Uterus (tissue), 4 donors: Measurements from ENCODE around the gene SDSL. TPM values are rescaled to one million over a fixed set of nuclear protein-coding genes. Genes with fewer than 3 reads are reported as not detected.

ENCODE experiments used
- DNase-seq, 2 donors: peaks; one replicate each; pipeline ENCODE4 v3.0.0-alpha.2; 2019 to 2020
- H3K27ac ChIP-seq, 2 donors: fragments of 200-600 bp; sonication (generic); 1 replicate in 1 of 2; 2 replicates in 1 of 2; pipeline ENCODE4 v1.5.1; 2016 to 2018
- H3K27me3 ChIP-seq, 2 donors: fragments of 200-600 bp; sonication (generic); one replicate each; pipeline ENCODE4 v1.5.1; 2018 to 2019; ENCODE audit warnings: control low read depth in 1 of 2
- H3K36me3 ChIP-seq, 2 donors: fragments of 200-600 bp; sonication (generic); one replicate each; pipeline ENCODE4 v1.5.1; 2019; ENCODE audit warnings: control low read depth in 1 of 2
- H3K4me1 ChIP-seq, 2 donors: fragments of 200-600 bp; sonication (generic); one replicate each; pipeline ENCODE4 v1.5.1; 2018 to 2019; ENCODE audit warnings: control low read depth in 1 of 2
- H3K4me3 ChIP-seq, 2 donors: fragments of 200-600 bp; sonication (generic); 1 replicate in 1 of 2; 2 replicates in 1 of 2; pipeline ENCODE4 v1.5.1; 2018 to 2019; ENCODE audit warnings: mild to moderate bottlenecking in 1 of 2
- H3K9me3 ChIP-seq, 2 donors: fragments of 200-600 bp; sonication (generic); one replicate each; pipeline ENCODE4 v1.5.1; 2019; ENCODE audit warnings: control low read depth in 1 of 2
- POLR2A ChIP-seq, 2 donors: fragments of 450-650 bp; IDR thresholded peaks; one replicate each; pipeline ENCODE4 v1.6.1; 2016; ENCODE audit warnings: antibody characterized with exemption in 2 of 2, mild to moderate bottlenecking in 1 of 2, moderate library complexity in 1 of 2
- intact Hi-C: fragments of 100-400 bp; cut with DNase I; formaldehyde crosslinking; loops from one replicate; pipeline ENCODE4 v1.15.1; 2023; ENCODE audit warnings: low total_unique reads
- total RNA-seq, 4 donors: library from RNA; depleted of rRNA in 3 of 4; stranded (reverse); fragments of >200 nt in 3 of 4; gene quantifications; one replicate each; pipeline versions ENCODE4 v1.1.0 to v1.2.4, GENCODE V29; 2014 to 2023
- TF ChIP-seq, protein P1 (sequence below), 4 experiments: fragments of 200-600 bp in 2 of 4; fragments of 450-650 bp in 2 of 4; sonication (generic) in 2 of 4; IDR thresholded peaks; one replicate each; pipeline ENCODE4 v1.5.1; 2016 to 2019; ENCODE audit warnings: antibody characterized with exemption in 4 of 4, mild to moderate bottlenecking in 2 of 4, moderate library complexity in 1 of 4
- donor health status: DM: yes; HTN: yes; CAD: no.

SDSL gene
- total RNA-seq, 4 donors from 2014 or later: 0.26 to 3.0 (median 0.61) TPM; not detected in 1

DNA sequence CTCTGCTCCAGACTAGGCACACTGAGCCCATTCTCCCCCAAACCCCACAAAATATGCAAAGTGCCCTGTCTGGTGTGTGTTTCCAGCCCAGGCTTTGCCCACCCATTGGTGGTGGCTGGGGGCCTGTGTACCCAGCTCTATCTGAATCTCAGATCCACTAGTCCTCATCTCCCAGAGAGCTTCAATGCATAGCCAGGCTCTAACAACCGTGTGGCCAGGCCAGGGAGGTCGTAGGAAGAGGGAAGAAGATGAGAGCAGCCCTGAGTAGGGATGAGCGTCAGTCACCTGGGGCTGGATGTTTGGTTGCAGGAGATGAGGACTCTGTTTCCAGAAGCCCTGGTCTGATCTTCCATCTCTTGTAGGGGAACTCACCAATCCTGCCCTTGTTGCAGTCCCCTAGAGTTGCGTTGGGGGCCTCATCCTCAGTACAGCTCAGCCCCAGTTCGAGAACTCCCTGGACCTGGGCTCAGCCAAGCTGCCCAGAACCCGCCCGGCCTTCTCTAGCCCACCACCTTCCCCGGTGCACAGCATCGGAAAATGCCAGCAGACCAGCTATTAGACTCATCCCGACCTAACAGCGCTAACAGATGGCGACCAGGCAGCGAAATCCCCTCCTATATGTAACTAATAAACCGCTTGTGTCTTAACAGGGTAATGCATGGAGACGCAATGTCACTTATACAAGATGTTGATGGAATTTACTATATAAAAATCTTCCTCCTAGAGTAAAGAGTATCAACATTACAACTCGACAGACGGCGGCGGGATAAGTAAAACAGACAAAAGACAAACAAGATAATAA is 52.7 kb downstream of the SDSL start:
- no peak for DNase-seq
- no peak for TF ChIP-seq POLR2A (IDR thresholded peaks at IDR 0.05)
- TF ChIP-seq, protein P1, sequence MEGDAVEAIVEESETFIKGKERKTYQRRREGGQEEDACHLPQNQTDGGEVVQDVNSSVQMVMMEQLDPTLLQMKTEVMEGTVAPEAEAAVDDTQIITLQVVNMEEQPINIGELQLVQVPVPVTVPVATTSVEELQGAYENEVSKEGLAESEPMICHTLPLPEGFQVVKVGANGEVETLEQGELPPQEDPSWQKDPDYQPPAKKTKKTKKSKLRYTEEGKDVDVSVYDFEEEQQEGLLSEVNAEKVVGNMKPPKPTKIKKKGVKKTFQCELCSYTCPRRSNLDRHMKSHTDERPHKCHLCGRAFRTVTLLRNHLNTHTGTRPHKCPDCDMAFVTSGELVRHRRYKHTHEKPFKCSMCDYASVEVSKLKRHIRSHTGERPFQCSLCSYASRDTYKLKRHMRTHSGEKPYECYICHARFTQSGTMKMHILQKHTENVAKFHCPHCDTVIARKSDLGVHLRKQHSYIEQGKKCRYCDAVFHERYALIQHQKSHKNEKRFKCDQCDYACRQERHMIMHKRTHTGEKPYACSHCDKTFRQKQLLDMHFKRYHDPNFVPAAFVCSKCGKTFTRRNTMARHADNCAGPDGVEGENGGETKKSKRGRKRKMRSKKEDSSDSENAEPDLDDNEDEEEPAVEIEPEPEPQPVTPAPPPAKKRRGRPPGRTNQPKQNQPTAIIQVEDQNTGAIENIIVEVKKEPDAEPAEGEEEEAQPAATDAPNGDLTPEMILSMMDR (IDR thresholded peaks at IDR 0.05): no peak

GRCh38 chr12:113475451-113476175 is 53.4 kb downstream of the SDSL start:
- Histone ChIP-seq H3K4me1 (peaks cover 0 to 3% of the 10 kb centered on the region in 2 donors), H3K27ac (no peak overlapping the region), H3K9me3 (no peaks in the 10 kb centered on the region), H3K36me3 (no peaks in the 10 kb centered on the region), H3K4me3 (no peak overlapping the region), H3K27me3 (peaks cover 0 to 67% of the 10 kb centered on the region in 2 donors)
- DNase-seq: no peak
- intact Hi-C loops: no loop called here
- TF ChIP-seq, protein P1 (IDR thresholded peaks at IDR 0.05): no peak

More for the DNA sequence above, 52.7 kb downstream of the SDSL start:
- intact Hi-C loops: no loop called here
- Histone ChIP-seq H3K36me3 (no peaks in the 10 kb centered on the region), H3K27me3 (peaks cover 0 to 68% of the 10 kb centered on the region in 2 donors), H3K9me3 (no peaks in the 10 kb centered on the region), H3K27ac (no peak overlapping the region), H3K4me1 (peaks cover 0 to 3% of the 10 kb centered on the region in 2 donors), H3K4me3 (no peak overlapping the region)

DNA sequence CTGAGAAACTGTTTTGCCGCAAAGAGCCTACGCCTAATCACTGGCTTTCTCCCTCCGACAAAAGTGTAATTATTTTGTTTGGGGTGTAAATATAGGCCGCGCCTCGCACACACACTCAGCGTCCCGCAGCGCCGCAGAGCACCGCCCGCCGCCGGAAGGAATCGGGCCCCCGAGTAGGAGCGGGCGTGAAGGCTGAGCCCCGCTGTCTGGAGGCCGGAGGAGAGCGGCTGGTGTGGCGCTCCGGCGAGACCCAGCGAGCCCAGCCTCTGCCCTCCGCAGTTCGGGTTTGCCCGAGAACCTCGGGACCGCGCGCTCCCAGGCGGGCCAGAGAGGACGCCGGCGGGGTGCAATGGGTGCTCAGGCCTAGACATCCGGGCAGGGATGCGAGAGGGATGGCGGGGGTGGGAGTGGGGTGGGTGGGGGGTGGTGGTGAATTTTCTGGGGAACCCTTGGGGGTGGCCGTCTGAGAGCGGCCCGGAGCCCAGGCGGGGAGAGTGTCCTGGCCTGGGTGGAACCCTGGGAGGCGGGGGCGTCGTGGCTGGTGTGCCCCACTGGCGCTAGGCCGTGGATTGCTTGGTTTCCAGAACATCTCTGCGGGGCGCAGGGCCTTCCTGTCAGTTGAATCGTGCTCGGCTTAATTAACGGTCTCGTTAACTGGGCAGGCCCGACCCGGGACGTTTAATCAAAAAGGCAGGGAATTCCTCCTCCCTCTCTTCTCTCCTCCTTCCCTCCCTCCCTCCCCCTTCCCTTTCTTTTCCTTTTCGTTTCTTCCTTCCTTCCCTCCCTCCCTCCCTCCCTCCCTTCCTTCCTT is 54.2 kb downstream of the SDSL start:
- Histone ChIP-seq H3K9me3 (no peaks in the 10 kb centered on the region), H3K4me1 (peaks cover 0 to 3% of the 10 kb centered on the region in 2 donors), H3K4me3 (no peak overlapping the region), H3K27me3 (peaks cover 0 to 67% of the 10 kb centered on the region in 2 donors), H3K36me3 (no peaks in the 10 kb centered on the region), H3K27ac (no peak overlapping the region)
- intact Hi-C loops: no loop called here
- DNase-seq: no peak
- TF ChIP-seq, protein P1 (IDR thresholded peaks at IDR 0.05): no peak
- no peak for TF ChIP-seq POLR2A (IDR thresholded peaks at IDR 0.05)

- Histone ChIP-seq H3K4me3 (no peak overlapping the region), H3K27ac (no peak overlapping the region), H3K27me3 (peaks cover 0 to 64% of the 10 kb centered on the region in 2 donors), H3K36me3 (no peaks in the 10 kb centered on the region), H3K4me1 (peaks cover 0 to 3% of the 10 kb centered on the region in 2 donors), H3K9me3 (no peaks in the 10 kb centered on the region)
- no peak for TF ChIP-seq POLR2A (IDR thresholded peaks at IDR 0.05)
- TF ChIP-seq, protein P1 (IDR thresholded peaks at IDR 0.05): no peak
- intact Hi-C loops: no loop called here
- no peak for DNase-seq
Measured at GRCh38 chr12:113477171-113477841, 55.1 kb downstream of the SDSL start.
